ENCODE data around the gene AGT. TPM values are rescaled to one million over a fixed set of nuclear protein-coding genes. Genes with fewer than 3 reads are reported as not detected.

AGT gene
- polyA plus RNA-seq, 2 of the 4 experiments (the other 2 are of a cell fraction) = 0.06 to 0.18 TPM

GRCh38 chr1:230684998-230685397 is 28.9 kb downstream of the AGT start:
- POLR2A ChIA-PET = no interaction called here
- FAIRE-seq (no peak), ATAC-seq (no peak), DNase-seq (ENCODE audit: low read depth in 1 of 2, low spot score in 1 of 2) (no peak)
- no peak overlapping the region for H3K27ac ChIP-seq
- peaks cover 11% of the 10 kb centered on the region for H3K4me1 ChIP-seq
- H3K9me3 ChIP-seq = no peaks in the 10 kb centered on the region
- CTCF ChIA-PET = no interaction called here
- H3K4me2 ChIP-seq = no peak overlapping the region
- WGBS (ENCODE audit: missing lambda C conversion rate) = 88% methylated on average over 5 of the region's 5 CpGs
- H3K4me3 ChIP-seq = no peak overlapping the region
- no peak for TF ChIP-seq POLR2A (IDR thresholded peaks at IDR 0.05; ENCODE audit: low read length)
- TF ChIP-seq NFE2L2 (conservative IDR thresholded peaks at IDR 0.05; ENCODE audit: low read length) = no peak
- TF ChIP-seq ESRRA (IDR thresholded peaks at IDR 0.05; ENCODE audit: borderline replicate concordance, low read length) = no peak
- no peak for TF ChIP-seq TFCP2L1 (CRISPR knock-in tag; IDR thresholded peaks at IDR 0.05)
- no peak for TF ChIP-seq MYC (IDR thresholded peaks at IDR 0.05; ENCODE audit: borderline replicate concordance, low read length)
- no peak for TF ChIP-seq FOSL2 (IDR thresholded peaks at IDR 0.05)
- TF ChIP-seq FOSL2 (CRISPR knock-in tag; IDR thresholded peaks at IDR 0.05) = no peak

- H3K9me3 ChIP-seq = no peaks in the 10 kb centered on the region
- FAIRE-seq (no peak), DNase-seq (ENCODE audit: low read depth in 1 of 2, low spot score in 1 of 2) (no peak), ATAC-seq (no peak)
- no peak overlapping the region for H3K27ac ChIP-seq
- ChIA-PET POLR2A (no interaction called here), CTCF (no interaction called here)
- no peak overlapping the region for H3K4me2 ChIP-seq
- TF ChIP-seq FOSL2 (IDR thresholded peaks at IDR 0.05) (no peak), FOSL2 (CRISPR knock-in tag; IDR thresholded peaks at IDR 0.05) (no peak), ZNF302 (CRISPR knock-in tag; IDR thresholded peaks at IDR 0.05) (no peak)
- peaks cover 11% of the 10 kb centered on the region for H3K4me1 ChIP-seq
- WGBS (ENCODE audit: missing lambda C conversion rate) = 81% methylated on average over 2 of the region's 2 CpGs
- no peak overlapping the region for H3K4me3 ChIP-seq
Observed at GRCh38 chr1:230684146-230684545, 29.8 kb downstream of the AGT start.

- Histone ChIP-seq H3K9me3 (no peaks in the 10 kb centered on the region), H3K4me3 (no peak overlapping the region), H3K4me1 (peaks cover 11% of the 10 kb centered on the region), H3K4me2 (no peak overlapping the region), H3K27ac (no peak overlapping the region)
- 86% methylated on average over 9 of the region's 9 CpGs for WGBS (ENCODE audit: missing lambda C conversion rate)
- ChIA-PET CTCF (interaction anchor here (0.7 to 1.6 kb wide), 4 partner anchors 7 to 87 kb away, joined by 3 to 5 read pairs (median 4); no protein-coding TSS in a partner anchor), POLR2A (no interaction called here)
- DNase-seq (ENCODE audit: low read depth in 1 of 2, low spot score in 1 of 2) = no peak
- no peak for FAIRE-seq
- TF ChIP-seq NFE2L2 (conservative IDR thresholded peaks at IDR 0.05; ENCODE audit: low read length) (no peak), CBX8 (IDR thresholded peaks at IDR 0.05) (no peak), CEBPB (IDR thresholded peaks at IDR 0.05) (no peak)
- ATAC-seq = no peak
Observed at GRCh38 chr1:230682882-230683610, 30.9 kb downstream of the AGT start.

- POLR2A ChIA-PET = no interaction called here
- ATAC-seq = no peak
- DNase-seq (ENCODE audit: low read depth in 1 of 2, low spot score in 1 of 2) = no peak
- Histone ChIP-seq H3K4me2 (no peak overlapping the region), H3K9me3 (no peaks in the 10 kb centered on the region), H3K4me1 (peaks cover 11% of the 10 kb centered on the region), H3K27ac (no peak overlapping the region), H3K4me3 (no peak overlapping the region)
- CTCF ChIA-PET = interaction anchor here (1.3 to 1.6 kb wide), 3 partner anchors 8 to 41 kb away, joined by 3 to 4 read pairs (median 4); no protein-coding TSS in a partner anchor
- WGBS (ENCODE audit: missing lambda C conversion rate) = 65% methylated on average over 3 of the region's 3 CpGs
- TF ChIP-seq ZFP36 (IDR thresholded peaks at IDR 0.05; ENCODE audit: borderline replicate concordance, partially characterized antibody) (no peak), SREBF2 (IDR thresholded peaks at IDR 0.05) (no peak), HOXB13 (CRISPR knock-in tag; IDR thresholded peaks at IDR 0.05; ENCODE audit: low read depth) (no peak), HES2 (IDR thresholded peaks at IDR 0.05) (no peak), KDM5A (IDR thresholded peaks at IDR 0.05) (no peak), FOSL2 (IDR thresholded peaks at IDR 0.05) (no peak), FOSL2 (CRISPR knock-in tag; IDR thresholded peaks at IDR 0.05) (no peak), REST (IDR thresholded peaks at IDR 0.05) (no peak), TP53 (CRISPR knock-in tag; IDR thresholded peaks at IDR 0.05) (no peak), ZNF302 (CRISPR knock-in tag; IDR thresholded peaks at IDR 0.05) (no peak)
- no peak for FAIRE-seq
Observed at GRCh38 chr1:230682274-230682673, 31.6 kb downstream of the AGT start.

Data from A549 (cell line).